ENCODE results near the gene TGM3.

Gene TGM3

GRCh38 chr20:2312876-2313275 is 17.1 kb downstream of the TGM3 start:
- DNase-seq = no peak

- no peak for DNase-seq
Measured at GRCh38 chr20:2313316-2313715, 17.5 kb downstream of the TGM3 start.

GRCh38 chr20:2314759-2315439 is 19.1 kb downstream of the TGM3 start:
- peak in 1 of 2 donors; percentile 74 for DNase-seq

GRCh38 chr20:2315440-2315778 is 19.6 kb downstream of the TGM3 start:
- DNase-seq = no peak

GRCh38 chr20:2316847-2317495 is 21.2 kb downstream of the TGM3 start:
- DNase-seq = no peak

- no peak for DNase-seq
Measured at GRCh38 chr20:2320813-2321658, 25.2 kb downstream of the TGM3 start.

GRCh38 chr20:2323051-2323450 is 27.2 kb downstream of the TGM3 start:
- DNase-seq = no peak

- DNase-seq = no peak
Measured at GRCh38 chr20:2326046-2326445, 30.2 kb downstream of the TGM3 start.

GRCh38 chr20:2327620-2328555 is 32.1 kb downstream of the TGM3 start:
- DNase-seq = no peak

- DNase-seq = no peak
Measured at GRCh38 chr20:2329286-2329685, 33.5 kb downstream of the TGM3 start.

GRCh38 chr20:2330090-2330695 is 34.4 kb downstream of the TGM3 start:
- no peak for DNase-seq

GRCh38 chr20:2331106-2331505 is 35.3 kb downstream of the TGM3 start:
- DNase-seq = no peak

- no peak for DNase-seq
Measured at GRCh38 chr20:2331901-2332565, 36.2 kb downstream of the TGM3 start.

- DNase-seq = no peak
Measured at GRCh38 chr20:2332711-2333110, 36.9 kb downstream of the TGM3 start.

GRCh38 chr20:2333821-2334220 is 38.0 kb downstream of the TGM3 start:
- DNase-seq = no peak

- no peak for DNase-seq
Measured at GRCh38 chr20:2335096-2335870, 39.5 kb downstream of the TGM3 start.

- no peak for DNase-seq
Measured at GRCh38 chr20:2336471-2336870, 40.7 kb downstream of the TGM3 start.

- no peak for DNase-seq
Measured at GRCh38 chr20:2337142-2337541, 41.3 kb downstream of the TGM3 start.

- no peak for DNase-seq
Measured at GRCh38 chr20:2338411-2339066, 42.7 kb downstream of the TGM3 start.

- DNase-seq = no peak
Measured at GRCh38 chr20:2340136-2340535, 44.3 kb downstream of the TGM3 start.
